ENCODE measurements around the gene CCDC13.

The CCDC13 gene

GRCh38 chr3:42796332-42796885 is 23.4 kb upstream of the CCDC13 start:
- no peak for DNase-seq (ENCODE audit: low read depth in 2 of 2)

- DNase-seq (ENCODE audit: low read depth in 2 of 2), result no peak
Measured at GRCh38 chr3:42795621-42796181, 22.6 kb upstream of the CCDC13 start.

- DNase-seq (ENCODE audit: low read depth in 2 of 2), result no peak
Measured at GRCh38 chr3:42790714-42791229, 17.7 kb upstream of the CCDC13 start.

- DNase-seq (ENCODE audit: low read depth in 2 of 2), result no peak
Measured at GRCh38 chr3:42786631-42787030, 13.6 kb upstream of the CCDC13 start.

- DNase-seq (ENCODE audit: low read depth in 2 of 2), result no peak
Measured at GRCh38 chr3:42786212-42786611, 13.2 kb upstream of the CCDC13 start.

GRCh38 chr3:42780892-42781700 is 8.0 kb upstream of the CCDC13 start:
- peak in 1 of 2 donors; percentile 57 for DNase-seq (ENCODE audit: low read depth in 2 of 2)

- DNase-seq (ENCODE audit: low read depth in 2 of 2), result no peak
Measured at GRCh38 chr3:42780398-42780797, 7.3 kb upstream of the CCDC13 start.

- DNase-seq (ENCODE audit: low read depth in 2 of 2), result no peak
Measured at GRCh38 chr3:42778644-42779043, 5.6 kb upstream of the CCDC13 start.

GRCh38 chr3:42773409-42773751 is 327 bp upstream of the CCDC13 start:
- no peak for DNase-seq (ENCODE audit: low read depth in 2 of 2)

- no peak for DNase-seq (ENCODE audit: low read depth in 2 of 2)
Measured at GRCh38 chr3:42771271-42771670, 1.8 kb downstream of the CCDC13 start.

- no peak for DNase-seq (ENCODE audit: low read depth in 2 of 2)
Measured at GRCh38 chr3:42769477-42770131, 3.4 kb downstream of the CCDC13 start.

GRCh38 chr3:42764561-42765295 is 8.3 kb downstream of the CCDC13 start:
- no peak for DNase-seq (ENCODE audit: low read depth in 2 of 2)

GRCh38 chr3:42764115-42764514 is 8.9 kb downstream of the CCDC13 start:
- DNase-seq (ENCODE audit: low read depth in 2 of 2), result no peak

GRCh38 chr3:42763021-42763420 is 10.0 kb downstream of the CCDC13 start:
- no peak for DNase-seq (ENCODE audit: low read depth in 2 of 2)

- no peak for DNase-seq (ENCODE audit: low read depth in 2 of 2)
Measured at GRCh38 chr3:42762046-42762724, 10.9 kb downstream of the CCDC13 start.

GRCh38 chr3:42758126-42758525 is 14.9 kb downstream of the CCDC13 start:
- no peak for DNase-seq (ENCODE audit: low read depth in 2 of 2)

GRCh38 chr3:42756681-42757213 is 16.3 kb downstream of the CCDC13 start:
- no peak for DNase-seq (ENCODE audit: low read depth in 2 of 2)

- no peak for DNase-seq (ENCODE audit: low read depth in 2 of 2)
Measured at GRCh38 chr3:42755681-42756578, 17.1 kb downstream of the CCDC13 start.

- DNase-seq (ENCODE audit: low read depth in 2 of 2), result no peak
Measured at GRCh38 chr3:42753757-42754156, 19.3 kb downstream of the CCDC13 start.

- DNase-seq (ENCODE audit: low read depth in 2 of 2), result no peak
Measured at GRCh38 chr3:42752961-42753360, 20.1 kb downstream of the CCDC13 start.

All from stimulated activated CD4-positive, alpha-beta T cell treated with anti-CD3 and anti-CD28 coated beads, Interleukin-1b, Interleukin-23, amount 100 ng/mL, for 4 hours (primary cell).